GM12865 (cell line): ENCODE results near the gene AOC1.

Experiments
- DNase-seq: peaks from one replicate; pipeline ENCODE4 v3.0.0; 2010; ENCODE audit warnings: low read depth
- H3K4me3 ChIP-seq: 2 replicates; pipeline ENCODE4 v1.5.1; 2011; ENCODE audit warnings: mild to moderate bottlenecking, low read depth, low read length, control low read depth
- CTCF ChIP-seq: IDR thresholded peaks from 2 replicates; pipeline ENCODE4 v1.5.1; 2011; ENCODE audit warnings: low read length, control low read depth, low read depth, inconsistent platforms; ENCODE audit not compliant: insufficient read depth; ENCODE audit errors: missing control alignments

AOC1 gene

GRCh38 chr7:150866932-150867564, 14.7 kb downstream of the AOC1 start:
- DNase-seq = no peak
- H3K4me3 ChIP-seq = no peak overlapping the region
- TF ChIP-seq CTCF = no peak

- no peak for TF ChIP-seq CTCF
- H3K4me3 ChIP-seq = no peak overlapping the region
- DNase-seq = peak; percentile 30
These were observed 15.3 kb downstream of the AOC1 start for GRCh38 chr7:150867605-150868004.

- H3K4me3 ChIP-seq = no peak overlapping the region
- no peak for DNase-seq
- TF ChIP-seq CTCF = no peak
These were observed 17.1 kb downstream of the AOC1 start for GRCh38 chr7:150869467-150869866.

- no peak overlapping the region for H3K4me3 ChIP-seq
- DNase-seq = no peak
- no peak for TF ChIP-seq CTCF
These were observed 19.3 kb downstream of the AOC1 start for GRCh38 chr7:150871601-150872000.

GRCh38 chr7:150874401-150875198, 22.3 kb downstream of the AOC1 start:
- no peak for DNase-seq
- H3K4me3 ChIP-seq = no peak overlapping the region
- no peak for TF ChIP-seq CTCF

- DNase-seq = no peak
- TF ChIP-seq CTCF = peak; percentile 24
- H3K4me3 ChIP-seq = no peak overlapping the region
These were observed 23.5 kb downstream of the AOC1 start for GRCh38 chr7:150875791-150876190.
